K562 (cell line): ENCODE results near the gene TRIM27. TPM values are rescaled to one million over a fixed set of nuclear protein-coding genes. Genes with fewer than 3 reads are reported as not detected.
A peak's percentile ranks its signal among the peaks of the same experiment; 100 is the strongest.

ENCODE experiments used
- CHAMP1 ChIP-seq: fragments of 450-650 bp; IDR thresholded peaks from 2 replicates; pipeline ENCODE4 v1.6.1; 2016; ENCODE audit warnings: mild to moderate bottlenecking
- ID3 ChIP-seq, 2 experiments: fragments of 250-450 bp in 1 of 2; fragments of 450-650 bp in 1 of 2; sonication (Bioruptor Pico) in 1 of 2; IDR thresholded peaks; 2 replicates each; pipeline versions ENCODE4 v1.6.1 to v1.8.0; 2016 to 2021; ENCODE audit warnings: mild to moderate bottlenecking in 2 of 2, moderate library complexity in 2 of 2, missing compliant biosample characterization in 1 of 2, missing genetic modification characterization in 1 of 2
- L3MBTL2 ChIP-seq: fragments of 450-650 bp; IDR thresholded peaks from 2 replicates; pipeline ENCODE4 v1.6.1; 2016; ENCODE audit warnings: mild to moderate bottlenecking, moderate library complexity
- SP1 ChIP-seq: sonication (generic); formaldehyde crosslinking; IDR thresholded peaks from 2 replicates; pipeline ENCODE4 v1.8.1; 2022; ENCODE audit warnings: mild to moderate bottlenecking, missing genetic modification reagents
- SUPT5H ChIP-seq: fragments of 450-650 bp; IDR thresholded peaks from 2 replicates; pipeline ENCODE4 v1.6.1; 2016
- TFAP4 ChIP-seq: sonication (generic); formaldehyde crosslinking; IDR thresholded peaks from 2 replicates; pipeline ENCODE4 v1.8.0; 2022; ENCODE audit warnings: missing genetic modification reagents, mild to moderate bottlenecking, moderate library complexity, borderline replicate concordance
- TRIM24 ChIP-seq, 2 experiments: fragments of 450-650 bp; IDR thresholded peaks; 2 replicates each; pipeline ENCODE4 v1.6.1; 2016
- TRIM28 ChIP-seq: fragments of 450-650 bp; IDR thresholded peaks from 2 replicates; pipeline ENCODE4 v1.6.1; 2017
- ZNF280A ChIP-seq: fragments of 450-650 bp; IDR thresholded peaks from 2 replicates; pipeline ENCODE4 v1.6.1; 2018; ENCODE audit warnings: mild to moderate bottlenecking, low read depth; ENCODE audit not compliant: partially characterized antibody
- ZNF384 ChIP-seq: IDR thresholded peaks from 2 replicates; pipeline ENCODE4 v1.6.1; 2012; ENCODE audit warnings: low read depth, low read length, improper control_type of control experiment
- ZNF511 ChIP-seq: sonication (generic); formaldehyde crosslinking; IDR thresholded peaks from 2 replicates; pipeline ENCODE4 v1.8.0; 2022; ENCODE audit warnings: mild to moderate bottlenecking, missing genetic modification reagents
- polyA plus RNA-seq, 8 experiments: library from polyadenylated mRNA; depleted of rRNA in 4 of 8; stranded (reverse) in 5 of 8; unstranded in 3 of 8; fragments of >200 nt; fragmentation: Nextera tagmentation in 2 of 8; fragmentation: Illumina TruSeq in 1 of 8; extraction: Ambion mirVana in 2 of 8; extraction: Trizol in 1 of 8; gene quantifications; 2 replicates each; pipeline versions ENCODE4 v1.2.1 to v1.2.3, GENCODE V29; 2011 to 2014; ENCODE audit warnings: inconsistent platforms in 1 of 8, missing spikeins in 1 of 8
- total RNA-seq, 7 experiments: library from RNA; depleted of rRNA in 6 of 7; stranded (reverse); fragments of >200 nt in 6 of 7; fragmentation: Illumina TruSeq in 2 of 7; extraction: Trizol in 2 of 7; gene quantifications; 2 replicates each; pipeline versions ENCODE4 v1.2.1 to v1.2.3, GENCODE V29; 2011 to 2021; ENCODE audit warnings: low replicate concordance in 1 of 7

The TRIM27 gene
- total and polyA plus RNA-seq, 9 of the 15 experiments (the other 6 are each of a cell fraction or from before 2014, with no cell fraction given): 37.7 to 235 (median 122) TPM

GRCh38 chr6:28865401-28866204, 58.2 kb downstream of the TRIM27 start (continued):
- TF ChIP-seq ID3 (CRISPR knock-in tag; IDR thresholded peaks at IDR 0.05) (0 out of 2 replicates have a peak, but pooled peaks have one; percentile 43), ID3 (tag; IDR thresholded peaks at IDR 0.05) (no peak), TFAP4 (no peak), ZNF280A (no peak), SUPT5H (peak; percentile 32; the same call in 1 of the 2 replicates), TRIM28 (peak; percentile 30; the same call in 1 of the 2 replicates), L3MBTL2 (no peak), ZNF511 (CRISPR knock-in tag) (no peak), CHAMP1 (peak; percentile 96), TRIM24 (IDR thresholded peaks at IDR 0.05) (peak in 1 of 2 experiments; percentile 35; a peak in 2 of 4 replicates), SP1 (CRISPR knock-in tag) (peak; percentile 76), ZNF384 (no peak)
